NCI-H1092 (cell line): Measurements from ENCODE around the gene NHLRC1.

Experiments used
- DNase-seq: peaks from one replicate; lab custom pipeline; 2025; lab: John Stamatoyannopoulos, UW

Gene NHLRC1

DNA sequence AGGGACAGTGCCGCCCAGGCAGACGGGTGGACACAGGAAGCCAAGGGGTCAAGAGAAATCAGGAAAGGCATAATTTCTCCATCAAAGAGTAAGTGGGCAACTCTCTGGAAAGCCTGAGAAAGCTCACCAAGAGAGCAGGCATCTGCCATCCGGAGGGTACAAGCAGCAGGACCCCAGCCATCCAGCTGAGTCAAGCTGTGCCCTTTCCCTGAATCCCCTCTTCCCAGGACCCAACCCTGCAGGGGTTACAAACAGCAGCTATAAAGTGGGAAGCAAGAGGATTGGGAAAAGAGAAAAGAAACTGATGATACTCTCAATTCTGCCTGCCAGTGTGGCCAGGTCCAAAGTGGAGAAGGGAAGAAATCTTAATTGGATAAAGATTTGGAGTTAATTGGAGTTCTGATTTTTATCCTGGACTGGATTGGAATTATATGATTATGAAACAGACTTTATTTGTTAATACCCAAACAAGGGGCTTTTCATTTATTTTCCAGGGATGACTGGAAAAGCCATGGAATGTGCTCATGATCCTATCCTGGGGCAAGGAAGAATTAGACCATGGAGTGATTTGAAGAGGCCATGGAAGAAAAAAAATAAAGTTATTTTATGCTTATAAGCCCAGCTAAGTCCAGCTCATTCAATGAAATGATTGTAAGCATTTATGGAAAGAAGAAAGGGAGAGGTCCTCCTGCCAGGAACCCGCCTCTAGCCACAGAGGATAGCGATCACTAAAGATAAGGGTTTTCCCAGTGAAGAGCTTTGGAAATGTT, 34.9 kb downstream of the NHLRC1 start:
- DNase-seq: no peak

DNA sequence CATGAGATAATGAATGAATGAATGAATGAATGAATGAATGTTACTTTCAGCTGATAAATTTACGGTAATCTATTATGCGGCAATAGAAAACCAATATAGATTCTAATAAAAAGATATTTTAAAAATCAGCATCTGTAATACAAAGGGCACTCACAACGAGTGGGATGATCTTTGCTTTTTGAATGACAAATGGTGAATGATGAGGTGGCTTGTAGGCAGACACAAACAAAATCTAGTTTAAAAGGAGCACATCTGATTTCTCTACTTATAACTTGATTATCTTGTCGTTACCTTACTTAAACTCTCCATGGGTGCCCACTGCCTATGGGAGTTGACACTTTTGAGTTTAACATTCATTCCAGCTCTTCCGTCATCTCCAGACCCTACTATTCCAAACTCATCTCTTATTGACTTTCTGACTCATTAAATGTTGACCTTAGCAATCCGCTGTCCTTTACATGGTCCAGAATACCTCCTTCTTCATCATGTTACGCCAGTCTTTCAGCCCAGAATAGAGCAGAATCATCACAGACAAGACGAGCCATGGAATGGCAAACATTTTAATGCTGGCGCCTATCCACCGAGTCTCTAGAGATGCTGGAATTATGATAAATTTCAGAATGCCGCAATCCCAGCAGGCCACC, 41.3 kb downstream of the NHLRC1 start:
- DNase-seq: no peak

DNA sequence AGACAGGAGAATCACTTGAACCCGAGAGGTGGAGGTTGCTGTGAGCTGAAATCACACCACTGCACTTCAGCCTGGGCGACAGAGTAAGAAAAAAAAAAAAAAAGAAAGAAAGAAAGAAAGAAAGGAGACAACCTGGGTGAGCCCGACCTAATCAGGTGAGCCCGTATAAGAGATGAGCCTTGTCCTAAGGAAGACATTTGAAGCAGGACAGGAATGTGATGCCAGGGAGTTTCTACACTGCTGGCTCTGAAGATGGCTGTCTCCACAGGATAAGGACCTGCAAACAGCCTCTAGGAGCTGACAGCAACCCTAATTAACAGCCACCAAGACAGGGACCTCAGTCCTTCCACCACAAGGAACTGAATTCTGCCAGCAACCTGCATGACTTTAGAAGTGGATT, 41.9 kb downstream of the NHLRC1 start:
- DNase-seq: no peak

DNA sequence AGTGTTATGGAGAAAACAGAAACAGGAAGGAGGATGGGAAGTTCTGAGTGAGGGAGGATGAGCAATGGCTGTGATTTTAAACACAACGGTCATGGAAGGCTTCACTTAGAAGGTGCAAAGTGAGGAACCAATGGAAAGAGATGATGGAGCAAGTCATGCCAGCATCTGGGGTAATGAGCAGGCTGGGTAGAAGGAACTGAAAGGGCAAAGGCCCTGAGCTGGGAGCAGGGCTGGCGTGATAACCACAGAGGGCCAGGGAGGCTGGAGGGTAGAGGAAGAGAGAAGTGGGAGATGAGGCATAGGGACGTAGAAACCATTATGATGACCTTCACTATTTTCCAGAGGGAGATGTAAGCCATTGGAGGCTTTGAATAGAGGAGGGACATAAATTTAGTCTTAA, 43.6 kb downstream of the NHLRC1 start:
- DNase-seq: no peak

DNA sequence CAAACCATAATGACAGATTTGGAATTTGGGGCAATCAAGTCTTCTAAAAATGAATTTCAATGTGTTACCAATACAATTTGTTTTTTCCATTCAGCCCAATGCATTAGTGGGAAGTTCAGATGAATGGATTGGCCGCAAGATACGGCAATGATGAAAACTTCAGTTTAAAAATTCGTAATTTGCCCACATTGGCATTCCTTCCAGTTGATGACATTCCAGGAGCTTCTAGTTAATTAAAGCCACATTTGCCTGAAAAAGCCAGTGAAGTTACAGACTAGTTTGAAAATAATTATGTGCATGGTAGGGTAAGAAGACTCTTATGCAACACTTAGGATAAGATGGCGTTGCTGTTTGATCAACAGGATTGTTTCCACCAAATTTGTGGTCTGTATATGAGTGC, 46.2 kb downstream of the NHLRC1 start:
- no peak for DNase-seq

DNA sequence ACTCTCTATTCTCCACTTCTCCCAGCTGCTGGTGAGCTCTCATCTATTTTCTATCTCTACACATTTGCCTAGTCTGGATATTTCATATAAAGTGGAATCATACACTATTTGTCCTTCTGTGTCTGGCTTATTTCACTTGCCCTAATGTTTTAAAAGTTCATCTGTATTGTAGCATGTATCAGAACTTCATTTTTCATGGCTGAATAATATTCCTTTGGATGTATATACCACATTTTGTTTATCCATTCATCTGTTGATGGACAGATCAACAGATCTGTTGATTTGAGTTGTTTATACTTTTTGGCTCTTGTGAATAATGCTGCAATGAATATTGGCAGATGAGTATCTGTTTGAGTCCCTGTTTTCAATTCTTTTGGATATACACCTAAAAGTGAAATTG, 49.6 kb downstream of the NHLRC1 start:
- no peak for DNase-seq

DNA sequence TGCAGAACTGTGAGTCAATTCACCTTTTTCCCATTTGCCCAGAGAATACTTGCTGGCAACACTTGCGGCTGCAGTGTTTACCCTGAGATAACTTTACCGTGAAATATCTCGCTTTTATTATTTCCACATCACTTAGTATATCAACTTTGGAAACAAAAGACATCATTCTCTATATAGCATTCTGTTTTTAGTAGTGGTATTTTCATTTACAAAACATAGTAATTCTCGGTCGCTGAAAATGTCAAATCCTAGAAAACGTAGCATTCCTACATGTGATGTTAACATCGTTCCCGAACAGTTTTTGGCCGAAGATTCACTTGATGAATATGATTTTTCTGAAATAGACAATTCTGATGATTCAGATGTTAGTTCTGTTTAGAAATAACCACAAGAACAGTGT, 52.0 kb downstream of the NHLRC1 start:
- no peak for DNase-seq
